OCI-LY7 (cell line): ENCODE results near the gene CPOX.

ENCODE experiments used
- CTCF ChIP-seq: fragments of 200-600 bp; sonication (generic); conservative IDR thresholded peaks from 2 replicates; pipeline ENCODE4 v1.5.1; 2014; ENCODE audit warnings: mild to moderate bottlenecking, antibody characterized with exemption, low read length, moderate library complexity, mixed read lengths
- EZH2phosphoT487 ChIP-seq: fragments of 200-600 bp; sonication (generic); IDR thresholded peaks from 2 replicates; pipeline ENCODE4 v1.6.1; 2018; ENCODE audit warnings: low read depth, borderline replicate concordance, mild to moderate bottlenecking, mixed run types, antibody characterized with exemption, low read length, moderate library complexity, mixed read lengths

GRCh38 chr3:98582042-98582441, 11.4 kb downstream of the CPOX start:
- no peak for TF ChIP-seq CTCF
- no peak for TF ChIP-seq EZH2phosphoT487
